OCI-LY7 (cell line): ENCODE measurements around the gene MCM6.

Experiments
- CTCF ChIP-seq: fragments of 200-600 bp; sonication (generic); conservative IDR thresholded peaks from 2 replicates; pipeline ENCODE4 v1.5.1; 2014; ENCODE audit warnings: mild to moderate bottlenecking, antibody characterized with exemption, low read length, moderate library complexity, mixed read lengths
- EZH2phosphoT487 ChIP-seq: fragments of 200-600 bp; sonication (generic); IDR thresholded peaks from 2 replicates; pipeline ENCODE4 v1.6.1; 2018; ENCODE audit warnings: low read depth, borderline replicate concordance, mild to moderate bottlenecking, mixed run types, antibody characterized with exemption, low read length, moderate library complexity, mixed read lengths

GRCh38 chr2:135849087-135849486 is 27.2 kb downstream of the MCM6 start:
- no peak for TF ChIP-seq CTCF
- TF ChIP-seq EZH2phosphoT487, result no peak
